ENCODE data around the gene KRT7. TPM values are rescaled to one million over a fixed set of nuclear protein-coding genes. Genes with fewer than 3 reads are reported as not detected.

Gene KRT7
- total and polyA plus RNA-seq, 2 donors (not counting 3 experiments of a cell fraction or from before 2014, with no cell fraction given): 120 to 293 TPM

GRCh38 chr12:52205612-52206303 lies 27.3 kb upstream of the KRT7 start:
- DNase-seq (ENCODE audit: low read depth, low spot score) (no peak), FAIRE-seq (no peak)
- POLR2A ChIA-PET: interaction anchor here (0.6 kb wide), 1 partner anchor 301 kb away, joined by 3 read pairs; no protein-coding TSS in a partner anchor
- no peak for TF ChIP-seq EZH2 (IDR thresholded peaks at IDR 0.05; ENCODE audit: borderline replicate concordance, low read depth, low read length, severe bottlenecking)
- TF ChIP-seq, protein P1, sequence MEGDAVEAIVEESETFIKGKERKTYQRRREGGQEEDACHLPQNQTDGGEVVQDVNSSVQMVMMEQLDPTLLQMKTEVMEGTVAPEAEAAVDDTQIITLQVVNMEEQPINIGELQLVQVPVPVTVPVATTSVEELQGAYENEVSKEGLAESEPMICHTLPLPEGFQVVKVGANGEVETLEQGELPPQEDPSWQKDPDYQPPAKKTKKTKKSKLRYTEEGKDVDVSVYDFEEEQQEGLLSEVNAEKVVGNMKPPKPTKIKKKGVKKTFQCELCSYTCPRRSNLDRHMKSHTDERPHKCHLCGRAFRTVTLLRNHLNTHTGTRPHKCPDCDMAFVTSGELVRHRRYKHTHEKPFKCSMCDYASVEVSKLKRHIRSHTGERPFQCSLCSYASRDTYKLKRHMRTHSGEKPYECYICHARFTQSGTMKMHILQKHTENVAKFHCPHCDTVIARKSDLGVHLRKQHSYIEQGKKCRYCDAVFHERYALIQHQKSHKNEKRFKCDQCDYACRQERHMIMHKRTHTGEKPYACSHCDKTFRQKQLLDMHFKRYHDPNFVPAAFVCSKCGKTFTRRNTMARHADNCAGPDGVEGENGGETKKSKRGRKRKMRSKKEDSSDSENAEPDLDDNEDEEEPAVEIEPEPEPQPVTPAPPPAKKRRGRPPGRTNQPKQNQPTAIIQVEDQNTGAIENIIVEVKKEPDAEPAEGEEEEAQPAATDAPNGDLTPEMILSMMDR (IDR thresholded peaks at IDR 0.05; ENCODE audit: extremely low read depth in 1 of 2, insufficient read depth in 1 of 2, low read depth in 1 of 2, low read length in 2 of 2): no peak
- TF ChIP-seq GATA2 (IDR thresholded peaks at IDR 0.05; ENCODE audit: insufficient read depth, insufficient read length, low read depth, low read length): no peak
- TF ChIP-seq MYC (IDR thresholded peaks at IDR 0.05; ENCODE audit: low read depth, low read length): no peak
- TF ChIP-seq JUN (IDR thresholded peaks at IDR 0.05; ENCODE audit: borderline replicate concordance, insufficient read depth, insufficient read length, low read depth): no peak
- TF ChIP-seq FOS (IDR thresholded peaks at IDR 0.05; ENCODE audit: borderline replicate concordance, insufficient read depth, low read length): no peak
- TF ChIP-seq POLR2AphosphoS5 (IDR thresholded peaks at IDR 0.05; ENCODE audit: insufficient read depth, low read depth, low read length): no peak
- TF ChIP-seq POLR2A (IDR thresholded peaks at IDR 0.05; ENCODE audit: low read depth, low read length): no peak
- CTCF ChIA-PET: interaction anchor here (0.8 to 1.5 kb wide), 5 partner anchors 12 to 73 kb away, joined by 3 to 5 read pairs (median 3); no protein-coding TSS in a partner anchor
- Histone ChIP-seq H3K36me3 (ENCODE audit: control insufficient read depth in 2 of 2, extremely low read depth in 1 of 2, insufficient read depth in 2 of 2, low read length in 2 of 2) (no peaks in the 10 kb centered on the region), H4K20me1 (replicated peaks; ENCODE audit: control insufficient read depth, extremely low read depth, insufficient read depth, low read length) (no peaks in the 10 kb centered on the region), H3K9ac (replicated peaks; ENCODE audit: extremely low read depth, insufficient read depth, low read length) (no peak overlapping the region), H3K4me1 (ENCODE audit: control insufficient read depth, extremely low read depth, insufficient read depth, low read length) (peaks cover 11% of the 10 kb centered on the region), H3K9me1 (replicated peaks; ENCODE audit: control insufficient read depth, extremely low read depth, insufficient read depth, low read length) (no peaks in the 10 kb centered on the region), H3K4me3 (replicated peaks in 1 of 3; ENCODE audit: insufficient read depth in 1 of 3, low read depth in 1 of 3, low read length in 3 of 3) (no peak overlapping the region), H2AFZ (ENCODE audit: low read depth, low read length) (no peak overlapping the region), H3K79me2 (ENCODE audit: control insufficient read depth, insufficient read depth, low read length) (no peaks in the 10 kb centered on the region), H3K27me3 (ENCODE audit: control insufficient read depth in 2 of 2, insufficient read depth in 2 of 2, low read length in 2 of 2) (no peaks in the 10 kb centered on the region), H3K4me2 (ENCODE audit: insufficient read depth, low read length) (no peak overlapping the region), H3K27ac (ENCODE audit: insufficient read depth, low read depth, low read length) (no peak overlapping the region), H3K9me3 (replicated peaks; ENCODE audit: control insufficient read depth, insufficient read depth, low read length) (no peaks in the 10 kb centered on the region)
- dilution Hi-C loops (cut with MboI; ENCODE audit: extremely low pct_ligation_motif_present, low sequenced_read_pairs): no loop called here
- intact Hi-C loops (cut with micrococcal nuclease): no loop called here
- no TSS peak for BruUV-seq (replicated peaks)
